Activated CD8-positive, alpha-beta memory T cell treated with anti-CD3 and anti-CD28 coated beads, Interleukin-2, amount 50 U/mL, for 24 hours (primary cell): ENCODE data around the gene VGLL3.
"Not testable (repeated sequence)": the region's sequence is repeated elsewhere in the genome, so short reads cannot be mapped to it uniquely, and the experiment has no call there.

Source experiments
- DNase-seq: peaks from one replicate; pipeline ENCODE4 v3.0.0-alpha.2; 2020; ENCODE audit errors: extremely low read depth

VGLL3 gene

GRCh38 chr3:86990734-86991481 is at the start of gene VGLL3:
VGLL3 (minus strand) TSS chr3:86991149; CDS start chr3:86990743, 406 bp downstream.
- DNase-seq, result no peak

DNA sequence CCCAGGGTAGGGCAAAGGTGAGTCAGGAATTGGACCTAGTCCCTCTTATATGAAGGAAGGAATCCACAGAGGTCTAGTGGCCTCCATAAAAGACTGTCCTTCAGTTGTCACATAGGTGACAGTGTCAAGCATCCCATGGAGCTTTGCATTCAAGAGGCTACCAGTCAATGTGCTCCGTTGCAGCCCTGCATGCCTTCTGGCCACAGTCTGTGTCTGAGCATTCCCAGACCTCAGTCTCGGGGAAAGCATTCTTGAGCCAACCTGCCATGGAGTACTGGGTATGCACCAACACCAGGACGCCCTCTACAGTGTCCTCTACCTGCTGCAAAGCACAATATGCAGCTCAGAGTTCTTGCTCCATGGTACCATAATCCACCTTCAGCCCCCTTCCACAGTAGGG is 46.7 kb upstream of the VGLL3 start:
- no peak for DNase-seq

DNA sequence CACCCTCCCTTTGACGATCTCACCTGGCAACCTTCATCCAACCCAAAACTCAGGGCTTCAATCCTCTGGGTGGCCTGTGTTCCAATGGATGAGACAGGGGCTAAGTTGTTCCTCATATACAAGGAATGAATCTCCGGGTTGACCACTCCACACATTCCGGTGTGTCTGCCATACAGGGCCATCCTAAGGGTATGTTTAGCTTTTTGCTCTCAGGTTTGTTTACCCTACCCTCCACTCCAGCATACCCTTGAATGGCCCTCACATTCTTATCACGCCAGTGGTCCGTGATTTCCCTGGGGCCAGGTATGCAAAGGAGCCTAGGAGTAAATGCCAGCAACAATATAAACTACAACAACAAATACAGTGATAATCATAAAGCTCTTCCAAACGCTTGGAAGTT is 45.7 kb upstream of the VGLL3 start:
- no peak for DNase-seq

GRCh38 chr3:87035339-87035738 is 44.4 kb upstream of the VGLL3 start:
- DNase-seq, result no peak

DNA sequence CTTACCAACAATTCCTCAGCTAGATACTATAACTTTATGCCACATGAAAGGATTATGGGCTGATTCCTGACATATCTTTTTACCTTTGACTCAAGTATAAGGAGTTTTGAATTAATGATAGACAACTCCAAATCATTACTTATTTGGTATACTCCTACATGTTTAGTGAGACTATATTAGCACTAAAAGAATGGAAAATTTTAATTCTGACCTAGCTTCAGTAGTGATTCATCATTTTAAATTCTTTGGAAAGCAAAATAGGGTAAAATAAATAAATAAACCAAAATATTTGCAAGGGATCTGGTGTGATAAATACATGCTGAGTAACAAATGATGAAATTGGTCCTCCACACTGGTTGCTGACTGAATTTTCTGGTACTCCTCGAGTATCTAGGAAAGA is 42.3 kb upstream of the VGLL3 start:
- no peak for DNase-seq

DNA sequence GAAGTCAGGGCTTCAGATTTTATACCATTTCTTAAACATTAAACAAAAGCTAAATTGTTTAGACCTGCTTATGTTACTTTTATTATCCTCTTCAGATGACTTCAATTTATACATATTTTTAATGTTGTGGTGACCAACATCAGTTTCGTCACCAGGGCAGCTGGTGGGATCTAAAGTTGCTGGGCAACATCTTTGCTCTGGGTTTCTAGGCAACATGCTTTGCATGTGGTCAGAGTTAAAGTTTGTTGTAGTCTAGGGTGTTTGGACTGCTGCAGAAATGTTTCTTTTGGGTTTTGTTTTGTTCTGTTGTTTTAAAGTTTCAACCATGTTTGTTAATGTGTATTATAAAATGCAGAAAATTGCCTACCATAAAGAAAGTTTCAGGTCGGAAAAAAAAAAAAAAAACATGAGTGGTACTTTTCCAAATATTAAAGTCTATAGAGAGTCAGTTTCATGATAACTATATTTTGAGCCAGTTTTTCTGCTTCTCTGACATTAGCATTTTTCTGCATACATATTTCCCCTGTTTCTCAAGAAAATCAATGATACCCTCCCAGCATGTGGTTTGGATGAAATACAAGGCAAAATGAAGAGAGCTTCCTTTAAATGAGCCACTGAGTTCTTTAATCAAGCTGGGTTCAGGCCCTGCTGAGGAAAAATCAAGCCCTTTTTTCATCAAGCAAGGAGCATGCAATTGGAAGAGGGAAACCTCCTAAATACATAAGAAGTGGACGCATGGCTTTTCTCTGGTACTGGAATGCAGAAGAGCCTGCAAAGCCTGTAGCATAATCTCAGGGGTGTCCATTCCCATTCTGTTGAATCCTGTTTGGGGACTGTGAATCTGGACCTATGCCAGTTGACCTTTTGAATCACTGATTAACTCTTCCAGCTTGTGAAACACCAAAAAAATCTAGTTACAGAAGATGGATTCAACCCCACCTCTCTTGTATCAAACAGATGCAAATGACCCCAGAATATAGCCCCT is 35.0 kb upstream of the VGLL3 start:
- DNase-seq, result no peak

- not testable (repeated sequence) for DNase-seq
Measured at GRCh38 chr3:87017370-87017769, 26.4 kb upstream of the VGLL3 start.

DNA sequence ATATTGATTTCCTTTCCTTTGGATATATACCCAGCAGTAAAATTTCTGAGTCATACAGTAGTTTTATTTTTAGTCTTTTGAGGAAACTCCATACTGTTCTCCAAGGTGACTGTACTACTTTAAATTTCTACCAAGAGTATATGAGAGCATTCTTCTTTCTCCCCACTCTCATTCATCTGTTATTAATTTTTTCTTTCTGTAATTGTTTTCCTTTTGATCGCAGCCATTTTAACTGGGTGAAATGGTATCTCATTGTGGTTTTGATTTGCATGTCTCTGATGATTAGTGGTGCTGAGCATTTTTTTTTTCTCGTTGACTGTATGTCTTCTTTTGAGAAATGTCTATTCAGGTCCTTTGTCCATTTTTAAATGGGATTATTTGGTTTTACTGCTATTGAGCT is 18.3 kb upstream of the VGLL3 start:
- no peak for DNase-seq

GRCh38 chr3:87006844-87007439 is 16.0 kb upstream of the VGLL3 start:
- no peak for DNase-seq

GRCh38 chr3:87004883-87005282 is 13.9 kb upstream of the VGLL3 start:
- DNase-seq, result no peak

- no peak for DNase-seq
Measured at GRCh38 chr3:87002346-87002745, 11.4 kb upstream of the VGLL3 start.

DNA sequence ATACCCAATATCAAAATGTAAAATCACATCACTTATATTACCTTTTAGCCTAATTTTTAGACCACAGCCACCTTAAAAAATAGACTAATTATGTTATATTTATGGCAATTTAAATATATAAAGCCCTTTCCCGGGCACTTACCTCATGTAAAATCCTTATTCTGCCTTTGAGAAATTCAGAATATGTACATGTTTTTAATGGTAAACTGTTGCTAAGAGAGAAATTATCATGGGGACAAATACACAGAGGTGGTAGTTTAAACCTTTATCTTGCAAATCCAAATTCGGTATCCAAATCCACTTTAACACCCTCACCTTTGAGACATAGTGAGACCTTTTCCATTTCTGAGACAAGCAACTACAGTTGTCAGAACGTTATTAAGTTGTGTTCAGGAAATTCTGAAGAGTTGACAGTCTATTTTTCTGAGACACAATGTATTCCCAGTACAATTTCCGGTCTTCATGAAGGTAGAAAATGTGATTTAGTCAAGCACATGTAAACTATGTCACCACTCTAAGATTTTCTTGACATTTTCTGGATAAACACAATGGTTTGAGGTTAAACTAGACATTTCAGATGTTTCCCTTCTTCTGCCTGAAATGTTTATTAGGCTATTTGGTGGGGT is 10.6 kb upstream of the VGLL3 start:
- no peak for DNase-seq

- no peak for DNase-seq
Measured at GRCh38 chr3:87000940-87001339, 10.0 kb upstream of the VGLL3 start.

DNA sequence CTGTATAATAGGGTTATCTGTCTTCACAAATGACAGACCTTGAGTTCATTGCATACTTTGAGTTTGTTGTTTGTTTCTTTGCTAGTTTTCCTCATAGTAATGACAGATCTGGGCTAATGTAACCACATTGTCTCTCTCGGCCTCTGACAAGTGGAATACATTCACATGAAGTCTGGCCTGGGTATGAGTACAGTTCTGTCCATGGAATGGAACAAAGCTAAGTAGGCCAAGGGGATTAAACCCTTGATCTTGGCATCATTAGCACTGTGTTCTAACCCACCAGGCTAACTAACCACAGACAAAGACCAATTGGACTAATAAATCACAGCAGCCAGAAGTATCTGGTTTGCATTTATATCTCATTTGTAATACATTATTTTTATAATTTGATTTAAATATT is 7.6 kb upstream of the VGLL3 start:
- no peak for DNase-seq

DNA sequence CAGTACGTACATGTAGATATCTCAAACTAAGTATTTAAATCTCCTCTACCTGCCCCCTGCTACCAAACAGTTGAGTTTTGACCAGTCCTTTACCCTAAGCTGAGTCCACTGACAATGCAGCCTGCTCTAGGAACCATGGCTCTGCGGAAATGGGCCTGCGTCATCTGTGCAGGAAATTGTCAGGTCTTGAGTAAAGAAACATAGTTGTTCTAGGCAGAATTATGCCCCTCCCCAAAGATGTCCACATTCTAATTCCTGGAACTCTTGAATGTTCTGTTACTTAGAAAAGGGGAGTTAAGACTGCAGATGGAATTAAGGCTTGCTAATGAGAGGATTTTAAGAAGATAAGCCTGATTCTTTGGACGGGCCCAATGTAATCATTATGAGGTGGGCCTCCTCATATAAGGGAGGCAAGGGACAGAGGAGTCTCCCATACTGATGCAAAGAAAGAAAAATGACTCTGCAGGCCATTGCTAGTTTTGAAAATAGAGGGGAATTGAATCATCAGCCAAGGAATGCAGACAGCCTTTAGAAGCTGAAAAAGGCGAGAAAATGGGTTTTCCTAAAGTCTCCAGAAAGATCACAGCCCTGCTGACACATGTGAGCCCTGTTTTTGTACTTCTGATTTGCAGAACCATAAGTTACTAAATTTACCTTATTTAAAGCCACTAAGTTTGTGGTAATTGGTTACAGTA is 5.5 kb upstream of the VGLL3 start:
- no peak for DNase-seq

DNA sequence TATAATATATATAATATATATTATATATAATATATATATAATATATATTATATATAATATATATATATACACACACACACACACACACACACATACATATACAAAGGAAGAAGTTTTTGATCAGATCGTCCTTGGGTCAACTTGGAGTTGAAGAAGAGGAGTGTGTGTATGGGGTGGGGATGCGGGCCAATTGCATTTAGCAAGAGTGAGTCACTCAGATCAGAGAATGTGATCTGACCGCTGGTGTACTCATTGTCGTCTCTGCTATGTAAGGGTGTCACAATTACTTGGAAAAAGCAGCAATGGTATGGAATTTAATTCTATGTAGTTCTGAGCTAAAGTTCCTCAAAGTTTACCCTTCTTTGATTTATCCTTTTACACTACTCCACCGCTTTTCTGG is 4.6 kb upstream of the VGLL3 start:
- DNase-seq, result no peak

GRCh38 chr3:86993704-86994103 is 2.8 kb upstream of the VGLL3 start:
- no peak for DNase-seq

DNA sequence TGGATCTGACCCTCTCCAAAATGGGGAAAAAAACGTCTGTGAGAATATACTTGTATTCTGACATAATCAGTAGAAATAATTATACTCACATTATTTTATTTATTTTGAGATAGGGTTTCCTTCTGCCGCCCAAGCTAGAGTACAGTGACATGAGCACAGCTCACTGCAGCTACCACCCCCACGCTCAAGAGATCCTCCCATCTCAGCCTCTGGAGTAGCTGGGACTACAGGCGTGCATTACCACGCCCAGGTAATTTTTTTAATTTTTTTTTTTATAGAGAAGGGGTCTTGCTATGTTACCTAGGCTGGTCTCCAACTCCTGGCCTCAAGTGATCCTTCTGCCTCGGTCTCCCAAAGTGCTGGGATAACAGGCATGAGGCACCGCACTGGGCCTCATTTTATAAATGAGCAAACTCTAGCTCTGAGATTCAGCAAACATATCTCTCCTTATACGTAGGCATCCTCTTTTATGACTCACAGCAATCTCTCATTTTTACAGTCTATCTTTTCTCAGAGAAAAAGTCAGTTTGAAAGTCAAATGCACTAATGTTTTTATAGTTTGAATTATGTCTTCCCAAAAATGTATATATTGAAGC is 989 bp upstream of the VGLL3 start:
- no peak for DNase-seq

DNA sequence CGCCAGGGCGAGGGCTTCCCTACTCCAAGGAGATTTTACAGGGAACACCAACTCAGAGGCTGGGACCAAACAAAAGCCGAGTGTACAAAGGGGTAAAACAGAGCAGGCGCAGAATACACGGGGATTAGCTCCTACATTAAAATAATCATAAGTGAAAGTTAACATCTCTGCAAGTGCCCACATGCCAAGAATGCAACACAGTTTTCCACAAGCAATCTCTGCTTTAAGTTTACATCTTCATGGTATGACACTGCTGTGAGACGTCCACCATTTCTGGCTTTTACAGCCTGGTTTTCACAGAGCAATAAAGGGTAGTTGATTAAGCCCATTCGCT is 500 bp upstream of the VGLL3 start:
- DNase-seq, result no peak

DNA sequence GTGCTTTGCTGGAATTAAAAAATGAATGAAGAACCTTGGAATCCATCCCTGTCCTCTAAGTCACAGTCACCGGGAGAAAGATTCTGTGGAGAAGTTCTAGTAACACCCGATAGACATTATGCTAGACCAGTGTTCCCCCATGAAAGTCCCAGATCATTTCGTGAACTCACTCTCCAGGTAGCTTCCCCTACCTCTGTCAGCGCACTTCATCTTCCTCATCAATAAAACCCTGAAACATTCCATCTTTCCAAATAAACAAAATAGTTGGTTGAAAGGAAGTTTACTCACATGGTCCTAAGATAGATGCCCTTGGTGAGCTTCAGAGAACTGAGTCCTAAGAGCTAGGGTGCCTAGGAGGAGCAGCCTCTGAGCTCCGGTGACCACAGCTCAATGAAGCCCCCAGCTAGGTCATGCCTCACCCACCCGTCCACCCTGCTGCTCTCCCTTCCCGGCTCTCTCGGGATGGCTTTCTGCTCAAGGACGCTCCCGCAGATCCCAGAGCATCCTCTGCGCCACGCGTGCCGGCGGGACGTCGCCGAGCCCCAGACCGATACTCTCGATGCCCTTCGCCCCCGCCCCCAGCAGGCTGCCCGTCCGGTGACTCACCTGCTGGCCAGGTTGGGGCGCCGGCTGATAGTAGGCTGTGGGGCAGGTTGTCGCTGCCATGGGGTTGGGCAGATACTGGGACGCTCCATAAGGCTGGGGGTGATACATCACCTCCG is 776 bp downstream of the VGLL3 start:
- DNase-seq, result no peak

DNA sequence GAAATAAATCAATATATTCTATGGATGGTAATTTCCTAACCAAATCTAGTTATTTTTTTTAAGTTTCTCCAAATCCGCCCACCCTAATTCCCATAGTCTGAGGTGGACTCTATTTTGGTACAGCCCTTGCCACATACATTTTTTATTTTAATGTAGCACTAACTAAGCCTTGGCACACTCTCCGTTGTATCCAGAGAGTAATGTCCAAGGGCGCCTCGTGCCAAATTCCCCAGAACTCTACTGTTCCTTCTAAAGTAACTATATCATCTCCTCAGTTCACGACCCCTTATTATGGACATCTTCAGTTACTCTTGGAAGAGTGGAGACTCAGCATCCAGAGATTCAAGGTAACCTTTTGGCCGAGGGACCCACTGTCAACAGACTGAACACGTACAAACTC is 1.3 kb downstream of the VGLL3 start:
- DNase-seq, result no peak
